Measurements from ENCODE around the gene CLEC14A.

CLEC14A gene, protein sequence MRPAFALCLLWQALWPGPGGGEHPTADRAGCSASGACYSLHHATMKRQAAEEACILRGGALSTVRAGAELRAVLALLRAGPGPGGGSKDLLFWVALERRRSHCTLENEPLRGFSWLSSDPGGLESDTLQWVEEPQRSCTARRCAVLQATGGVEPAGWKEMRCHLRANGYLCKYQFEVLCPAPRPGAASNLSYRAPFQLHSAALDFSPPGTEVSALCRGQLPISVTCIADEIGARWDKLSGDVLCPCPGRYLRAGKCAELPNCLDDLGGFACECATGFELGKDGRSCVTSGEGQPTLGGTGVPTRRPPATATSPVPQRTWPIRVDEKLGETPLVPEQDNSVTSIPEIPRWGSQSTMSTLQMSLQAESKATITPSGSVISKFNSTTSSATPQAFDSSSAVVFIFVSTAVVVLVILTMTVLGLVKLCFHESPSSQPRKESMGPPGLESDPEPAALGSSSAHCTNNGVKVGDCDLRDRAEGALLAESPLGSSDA

DNA sequence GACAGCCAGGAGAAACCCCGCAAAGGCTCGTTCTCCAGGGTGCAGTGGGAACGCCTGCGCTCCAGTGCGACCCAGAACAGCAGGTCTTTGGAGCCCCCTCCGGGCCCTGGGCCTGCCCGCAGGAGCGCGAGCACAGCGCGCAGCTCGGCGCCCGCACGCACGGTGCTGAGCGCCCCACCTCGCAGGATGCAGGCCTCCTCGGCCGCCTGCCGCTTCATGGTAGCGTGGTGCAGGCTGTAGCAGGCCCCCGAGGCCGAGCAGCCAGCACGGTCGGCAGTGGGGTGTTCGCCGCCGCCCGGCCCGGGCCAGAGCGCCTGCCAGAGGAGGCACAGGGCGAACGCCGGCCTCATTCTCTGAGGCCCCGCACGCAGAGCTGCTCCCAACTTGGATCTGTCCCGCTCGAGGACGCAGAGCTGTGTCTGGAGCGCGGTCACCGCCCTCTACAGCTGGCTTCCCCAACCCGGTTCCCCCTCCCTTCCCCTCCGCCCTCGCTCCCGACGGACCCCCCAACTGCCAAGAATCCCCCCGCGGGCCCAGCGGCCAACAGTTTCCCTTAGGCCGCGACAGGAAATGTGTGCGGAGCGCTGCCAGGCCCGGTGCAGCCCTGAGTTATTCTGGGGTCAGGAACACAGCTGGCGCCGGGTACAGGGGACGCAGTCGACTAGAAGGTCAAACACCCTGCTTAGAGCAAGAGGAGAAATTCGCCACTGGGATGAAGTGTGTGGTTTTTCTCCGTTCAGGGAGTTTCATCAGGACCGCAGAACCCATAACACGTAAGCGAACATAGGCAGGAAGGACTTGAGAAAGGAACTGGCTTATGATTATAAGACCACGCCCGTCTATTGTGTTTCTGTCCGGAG, at the start of gene CLEC14A:
TSS of gene CLEC14A (minus strand) at position 421 of the 860 bp plus-strand sequence. CDS start at position 350, 71 bp downstream.
- no peak for DNase-seq

DNA sequence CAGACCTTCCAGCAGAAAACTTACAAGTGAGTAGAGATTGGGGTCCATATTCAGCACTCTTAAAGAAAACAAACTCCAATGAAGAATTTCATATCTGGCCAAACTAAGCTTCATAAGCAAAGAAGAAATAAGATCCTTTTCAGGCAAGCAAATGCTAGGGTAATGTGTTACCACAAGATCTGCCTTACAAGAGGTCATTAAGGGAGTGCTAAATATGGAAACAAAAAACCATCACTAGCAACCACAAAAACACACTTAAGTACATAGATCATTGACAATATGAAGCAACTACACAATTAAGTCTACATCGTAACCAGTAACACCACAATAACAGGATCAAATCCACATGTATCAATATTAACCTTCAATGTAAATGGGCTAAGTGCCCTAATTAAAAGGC, 47.1 kb upstream of the CLEC14A start:
- no peak for DNase-seq

GRCh38 chr14:38302034-38302433, 46.1 kb upstream of the CLEC14A start:
- DNase-seq: no peak

DNA sequence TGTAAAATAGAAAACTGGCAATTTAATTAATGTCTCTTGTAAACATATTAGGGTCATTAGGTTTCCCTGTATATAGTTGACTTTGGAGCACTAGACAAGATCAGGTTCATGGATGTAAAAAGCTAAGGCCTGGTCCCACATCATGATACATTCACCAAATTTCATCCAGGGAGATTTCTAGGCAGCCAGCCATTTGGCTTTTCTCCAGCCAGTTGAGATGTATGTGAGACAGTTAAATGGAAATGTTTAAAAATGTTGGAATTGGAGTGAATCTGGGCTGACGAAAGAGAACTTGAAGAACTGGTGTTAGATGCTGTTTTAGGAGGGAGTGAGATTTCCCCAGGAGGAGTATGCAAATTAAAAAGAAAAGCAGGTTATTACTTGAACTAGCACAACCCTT, 41.8 kb upstream of the CLEC14A start:
- DNase-seq: no peak

- DNase-seq: no peak
These were observed 36.0 kb upstream of the CLEC14A start for GRCh38 chr14:38291681-38292467.

GRCh38 chr14:38290601-38291188, 34.8 kb upstream of the CLEC14A start:
- DNase-seq: no peak

- DNase-seq: no peak
These were observed 30.6 kb upstream of the CLEC14A start for GRCh38 chr14:38286452-38286851.

DNA sequence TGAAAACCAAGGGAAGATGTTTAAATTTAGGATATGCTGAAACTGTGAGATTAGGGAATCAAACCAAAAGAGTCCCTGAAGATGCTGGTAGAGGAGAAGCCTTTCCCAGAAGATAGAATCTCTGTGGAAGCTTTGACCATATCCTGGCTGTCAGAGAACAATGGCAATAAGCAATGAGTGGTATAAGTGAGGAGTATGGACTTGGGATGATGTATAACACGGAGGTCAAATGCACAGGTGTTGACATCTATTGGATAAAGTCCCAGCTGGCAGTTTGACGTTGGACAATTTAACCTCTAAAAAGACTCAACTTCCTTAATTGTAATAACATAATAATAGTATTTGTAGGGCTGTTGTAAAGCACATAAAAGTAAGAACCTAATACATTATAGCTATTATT, 30.1 kb upstream of the CLEC14A start:
- no peak for DNase-seq

DNA sequence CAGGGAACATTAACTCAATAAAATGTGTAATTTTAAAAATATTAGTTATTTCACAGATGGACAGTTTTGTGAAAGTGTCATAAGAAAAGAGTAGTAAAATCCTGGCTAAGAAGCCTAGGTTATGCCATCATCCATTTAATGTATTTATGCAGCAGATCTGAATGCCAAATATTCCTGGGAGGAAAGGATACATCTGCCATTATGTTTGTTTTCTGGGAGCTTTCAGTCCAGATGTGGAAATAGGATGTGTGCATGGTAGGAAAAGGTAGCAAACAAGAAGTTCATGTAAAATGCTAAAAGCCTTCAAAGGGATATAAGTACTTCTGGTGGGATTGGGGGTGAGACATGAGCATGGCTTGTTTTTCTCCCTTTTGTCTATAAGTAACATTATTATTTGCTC, 27.0 kb upstream of the CLEC14A start:
- no peak for DNase-seq

DNA sequence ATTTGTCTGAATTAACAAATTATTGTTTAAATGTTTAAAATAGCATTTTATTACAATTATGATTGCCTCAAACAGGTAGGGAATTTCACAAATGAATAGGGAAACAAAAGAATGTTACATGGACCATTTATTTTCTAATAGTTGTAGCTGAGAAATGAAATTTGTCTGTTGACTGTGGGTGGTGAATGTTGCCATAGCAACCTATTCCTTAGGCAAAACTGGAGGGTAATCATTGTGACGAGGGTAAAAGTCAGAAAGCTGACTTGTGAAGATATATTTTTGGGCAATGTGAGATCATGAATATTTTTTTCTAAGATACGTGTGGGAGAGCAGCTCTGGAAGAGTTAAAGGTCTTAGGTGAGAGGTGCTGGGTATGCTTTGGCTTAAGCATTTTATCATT, 24.2 kb upstream of the CLEC14A start:
- no peak for DNase-seq

DNA sequence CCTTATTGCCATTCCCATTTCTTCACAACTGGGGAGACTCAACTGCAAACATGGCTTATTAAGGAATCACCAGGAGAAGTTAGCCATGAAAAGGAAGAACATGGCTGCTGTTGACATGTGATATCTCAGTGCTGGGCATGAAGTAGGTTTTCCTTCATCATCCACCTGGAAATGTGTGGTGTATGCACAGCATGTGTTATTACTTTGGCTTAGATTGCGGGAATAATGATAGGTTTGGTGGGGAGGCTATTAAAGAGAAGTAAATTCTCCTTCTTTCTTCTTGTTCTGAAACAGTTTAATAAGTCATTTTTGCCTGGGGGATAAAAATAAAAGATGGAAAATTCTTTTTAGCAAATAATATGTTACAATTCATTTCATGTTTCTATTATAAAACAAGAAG, 23.7 kb upstream of the CLEC14A start:
- peak; percentile 15 for DNase-seq

GRCh38 chr14:38278035-38278434, 22.1 kb upstream of the CLEC14A start:
- DNase-seq: peak; percentile 74

GRCh38 chr14:38262844-38263243, 7.0 kb upstream of the CLEC14A start:
- DNase-seq: no peak

DNA sequence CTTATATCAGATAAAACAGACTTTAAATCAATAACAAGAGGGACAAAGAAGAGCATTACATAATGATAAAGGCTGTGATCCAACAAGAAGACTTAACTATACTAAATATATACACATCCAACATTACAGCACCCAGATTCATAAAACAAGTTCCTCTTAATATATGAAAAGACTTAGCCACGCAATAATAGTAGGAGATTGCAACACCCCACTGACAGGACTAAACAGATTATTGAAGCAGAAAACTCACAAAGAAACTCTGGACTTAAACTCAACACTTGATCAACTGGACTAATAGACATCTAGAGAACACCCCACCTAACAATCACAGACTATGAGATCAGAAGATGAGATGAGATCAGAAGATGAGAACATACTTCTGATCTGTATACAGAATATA, 5.7 kb upstream of the CLEC14A start:
- no peak for DNase-seq

DNA sequence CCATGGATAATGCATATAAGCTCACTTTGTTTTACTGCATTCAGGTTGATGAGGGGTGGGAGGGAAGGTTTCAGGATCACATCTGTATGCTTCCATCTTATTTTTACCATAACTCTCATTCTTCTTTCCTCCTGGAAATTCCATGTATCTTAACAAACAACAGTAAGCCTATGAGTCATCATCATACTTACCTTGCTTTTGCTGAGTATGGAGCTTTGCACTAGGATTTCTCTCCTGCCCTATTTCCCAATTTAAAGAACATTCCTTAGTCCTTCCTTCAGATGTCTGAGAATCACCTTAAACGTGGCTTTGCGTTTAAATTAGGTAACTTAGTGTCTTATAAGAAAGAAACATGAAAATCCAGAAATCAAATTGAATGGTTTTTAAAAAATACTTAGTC, 1.6 kb upstream of the CLEC14A start:
- no peak for DNase-seq

GRCh38 chr14:38256533-38256840, 594 bp upstream of the CLEC14A start:
- DNase-seq: no peak

DNA sequence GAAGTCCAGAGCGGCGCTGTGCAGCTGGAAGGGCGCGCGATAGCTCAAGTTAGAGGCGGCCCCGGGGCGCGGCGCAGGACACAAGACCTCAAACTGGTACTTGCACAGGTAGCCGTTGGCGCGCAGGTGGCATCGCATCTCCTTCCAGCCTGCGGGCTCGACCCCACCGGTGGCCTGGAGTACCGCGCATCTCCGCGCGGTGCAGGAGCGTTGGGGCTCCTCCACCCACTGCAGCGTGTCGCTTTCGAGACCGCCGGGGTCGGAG, 553 bp downstream of the CLEC14A start:
- DNase-seq: no peak

DNA sequence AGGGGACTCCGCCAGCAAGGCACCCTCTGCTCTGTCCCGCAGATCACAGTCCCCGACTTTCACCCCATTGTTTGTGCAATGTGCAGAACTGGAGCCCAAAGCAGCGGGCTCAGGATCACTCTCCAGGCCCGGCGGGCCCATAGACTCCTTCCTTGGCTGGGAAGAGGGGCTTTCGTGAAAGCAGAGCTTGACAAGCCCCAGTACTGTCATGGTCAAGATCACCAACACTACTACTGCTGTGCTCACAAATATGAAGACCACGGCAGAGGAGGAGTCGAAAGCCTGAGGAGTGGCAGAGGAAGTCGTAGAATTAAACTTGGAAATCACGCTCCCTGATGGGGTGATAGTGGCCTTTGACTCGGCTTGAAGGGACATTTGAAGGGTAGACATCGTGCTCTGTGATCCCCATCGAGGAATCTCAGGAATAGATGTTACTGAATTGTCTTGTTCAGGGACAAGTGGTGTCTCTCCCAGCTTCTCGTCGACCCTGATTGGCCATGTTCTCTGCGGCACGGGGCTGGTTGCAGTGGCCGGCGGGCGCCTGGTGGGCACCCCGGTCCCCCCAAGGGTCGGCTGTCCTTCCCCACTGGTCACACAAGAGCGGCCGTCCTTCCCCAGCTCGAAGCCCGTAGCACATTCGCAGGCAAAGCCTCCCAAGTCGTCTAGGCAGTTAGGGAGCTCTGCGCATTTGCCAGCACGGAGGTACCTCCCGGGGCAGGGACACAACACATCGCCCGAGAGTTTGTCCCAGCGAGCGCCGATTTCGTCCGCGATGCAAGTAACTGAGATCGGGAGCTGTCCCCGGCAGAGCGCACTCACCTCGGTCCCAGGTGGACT, 1.1 kb downstream of the CLEC14A start:
- DNase-seq: no peak

GRCh38 chr14:38253676-38254075, 2.2 kb downstream of the CLEC14A start:
- DNase-seq: no peak

GRCh38 chr14:38252066-38252710, 3.7 kb downstream of the CLEC14A start:
- no peak for DNase-seq

DNA sequence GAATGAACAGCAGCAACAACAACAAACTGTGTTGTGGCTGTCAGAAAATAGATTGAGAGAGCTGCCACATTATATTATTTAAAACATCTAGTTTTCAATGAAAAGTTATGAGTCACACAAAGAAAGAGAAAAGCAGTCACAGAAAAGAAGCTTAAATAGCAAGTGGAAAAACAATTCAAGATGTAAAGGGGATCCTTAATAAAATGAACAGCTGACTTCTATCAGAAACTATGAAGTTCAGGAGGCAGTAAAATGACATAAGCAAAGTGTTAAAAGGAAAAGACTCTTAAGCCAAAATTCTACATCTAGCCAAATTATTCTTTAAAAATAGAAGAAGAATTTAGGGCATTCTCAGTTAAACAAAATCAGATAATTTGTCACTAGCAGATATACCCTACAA, 5.6 kb downstream of the CLEC14A start:
- no peak for DNase-seq
